Fibroblast of the aortic adventitia (primary cell): Measurements from ENCODE around the gene TAC3. TPM values are rescaled to one million over a fixed set of nuclear protein-coding genes. Genes with fewer than 3 reads are reported as not detected.
"Not testable (repeated sequence)": the region's sequence is repeated elsewhere in the genome, so short reads cannot be mapped to it uniquely, and the experiment has no call there.

ENCODE experiments used
- DNase-seq: peaks from one replicate; pipeline ENCODE4 v3.0.0-alpha.2; 2010; ENCODE audit warnings: low read depth
- H3K4me3 ChIP-seq: 2 replicates; pipeline ENCODE4 v1.5.1; 2011; ENCODE audit warnings: low read depth, mild to moderate bottlenecking, control low read depth, low read length, moderate library complexity
- CTCF ChIP-seq: IDR thresholded peaks from 2 replicates; pipeline ENCODE4 v1.5.1; 2011; ENCODE audit warnings: mild to moderate bottlenecking, low read length, control low read depth, inconsistent platforms; ENCODE audit not compliant: insufficient read depth
- total RNA-seq: library from RNA; depleted of rRNA; stranded (reverse); fragments of >200 nt; gene quantifications from 2 replicates; pipeline ENCODE4 v1.2.3, GENCODE V29; 2012; ENCODE audit warnings: low replicate concordance

Gene TAC3
- total RNA-seq, 1 donor = not detected

- H3K4me3 ChIP-seq = no peak overlapping the region
- no peak for TF ChIP-seq CTCF
- no peak for DNase-seq
Measured at GRCh38 chr12:57025196-57025595, 8.9 kb upstream of the TAC3 start.

GRCh38 chr12:57022324-57022723 is 6.0 kb upstream of the TAC3 start:
- not testable (repeated sequence) for H3K4me3 ChIP-seq

GRCh38 chr12:57019983-57020719 is 3.8 kb upstream of the TAC3 start:
- H3K4me3 ChIP-seq = no peak overlapping the region
- no peak for TF ChIP-seq CTCF
- no peak for DNase-seq

More at GRCh38 chr12:57022324-57022723, 6.0 kb upstream of the TAC3 start:
- not testable (repeated sequence) for DNase-seq

GRCh38 chr12:57018906-57019305 is 2.6 kb upstream of the TAC3 start:
- no peak overlapping the region for H3K4me3 ChIP-seq
- no peak for DNase-seq
- no peak for TF ChIP-seq CTCF

GRCh38 chr12:57018353-57018752 is 2.0 kb upstream of the TAC3 start:
- DNase-seq, H3K4me3 ChIP-seq: not testable (repeated sequence)

- TF ChIP-seq CTCF = no peak
- DNase-seq = no peak
- H3K4me3 ChIP-seq = no peak overlapping the region
Measured at GRCh38 chr12:57012600-57013465, 3.5 kb downstream of the TAC3 start.

GRCh38 chr12:57011438-57012424 is 4.6 kb downstream of the TAC3 start:
- no peak for DNase-seq
- TF ChIP-seq CTCF = no peak
- H3K4me3 ChIP-seq = no peak overlapping the region
